Calu3 (cell line): Measurements from ENCODE around the gene DCC. TPM values are rescaled to one million over a fixed set of nuclear protein-coding genes. Genes with fewer than 3 reads are reported as not detected.

Experiments used
- BruUV-seq: library from RNA; stranded (reverse); fragments of 400-500 nt; replicated peaks from 2 replicates; lab custom pipeline; 2021; lab: Mats Ljungman, UMichigan
- CTCF ChIA-PET: fragments of 300-600 bp; sonication (Branson Sonifier 250); formaldehyde crosslinking; loops from one replicate; lab custom pipeline; 2022; ENCODE audit warnings: antibody characterized with exemption; lab: Charles Lee
- DNase-seq: peaks from one replicate; pipeline ENCODE4 v3.0.0; 2022
- H3K27ac Mint-ChIP-seq: one replicate; pipeline ENCODE4 v1.8.0; 2022; ENCODE audit warnings: mixed read lengths; ENCODE audit not compliant: unreplicated experiment
- H3K27me3 Mint-ChIP-seq: one replicate; pipeline ENCODE4 v1.8.0; 2022; ENCODE audit warnings: mixed read lengths; ENCODE audit not compliant: unreplicated experiment
- H3K36me3 Mint-ChIP-seq: one replicate; pipeline ENCODE4 v1.8.0; 2022; ENCODE audit warnings: mild to moderate bottlenecking, moderate library complexity, mixed read lengths; ENCODE audit not compliant: insufficient read depth, unreplicated experiment
- H3K4me1 Mint-ChIP-seq: one replicate; pipeline ENCODE4 v1.8.0; 2022; ENCODE audit warnings: mild to moderate bottlenecking, low read depth, mixed read lengths; ENCODE audit not compliant: unreplicated experiment
- H3K4me3 Mint-ChIP-seq: one replicate; pipeline ENCODE4 v1.8.0; 2022; ENCODE audit warnings: mild to moderate bottlenecking, low read depth, moderate library complexity, mixed read lengths; ENCODE audit not compliant: unreplicated experiment
- H3K9me3 Mint-ChIP-seq: one replicate; pipeline ENCODE4 v1.8.0; 2022; ENCODE audit warnings: low read depth, mixed read lengths; ENCODE audit not compliant: unreplicated experiment
- CTCF ChIP-seq: fragments of 200-600 bp; IDR thresholded peaks from one replicate; pipeline ENCODE4 v1.8.0; 2022; ENCODE audit warnings: antibody characterized with exemption; ENCODE audit not compliant: unreplicated experiment
- intact Hi-C: fragments of 100-400 bp; cut with micrococcal nuclease; formaldehyde crosslinking; loops from one replicate; pipeline ENCODE4 v1.10.0; 2022; ENCODE audit not compliant: unreplicated experiment
- total RNA-seq: library from RNA; stranded (reverse); gene quantifications from 2 replicates; pipeline ENCODE4 v1.2.3, GENCODE V29; 2022

The DCC gene
- total RNA-seq, 1 experiment from 2014 or later = not detected

- DNase-seq = no peak
- Mint-ChIP-seq H3K36me3 (no peaks in the 10 kb centered on the region), H3K27me3 (no peaks in the 10 kb centered on the region), H3K27ac (no peak overlapping the region), H3K9me3 (no peaks in the 10 kb centered on the region), H3K4me3 (no peak overlapping the region), H3K4me1 (no peaks in the 10 kb centered on the region)
- no peak for TF ChIP-seq CTCF
- intact Hi-C loops = no loop called here
- CTCF ChIA-PET = no interaction called here
- no TSS peak for BruUV-seq
Measured at GRCh38 chr18:52902188-52902587, 562.2 kb downstream of the DCC start.

- Mint-ChIP-seq H3K9me3 (no peaks in the 10 kb centered on the region), H3K36me3 (no peaks in the 10 kb centered on the region), H3K27ac (no peak overlapping the region), H3K4me1 (no peaks in the 10 kb centered on the region), H3K4me3 (no peak overlapping the region), H3K27me3 (no peaks in the 10 kb centered on the region)
- no TSS peak for BruUV-seq
- intact Hi-C loops = no loop called here
- no peak for DNase-seq
- CTCF ChIA-PET = no interaction called here
- peak; percentile 40 for TF ChIP-seq CTCF
Measured at GRCh38 chr18:52903857-52904256, 563.9 kb downstream of the DCC start.

GRCh38 chr18:52907543-52908308 is 567.7 kb downstream of the DCC start:
- no peaks in the 10 kb centered on the region for H3K27me3 Mint-ChIP-seq
- H3K4me1 Mint-ChIP-seq = no peaks in the 10 kb centered on the region
- peaks cover 4% of the 10 kb centered on the region for H3K9me3 Mint-ChIP-seq
- H3K4me3 Mint-ChIP-seq = no peak overlapping the region
- CTCF ChIA-PET = no interaction called here
- intact Hi-C loops = no loop called here
- DNase-seq = no peak
- no peak for TF ChIP-seq CTCF
- H3K36me3 Mint-ChIP-seq = no peaks in the 10 kb centered on the region
- no peak overlapping the region for H3K27ac Mint-ChIP-seq
- no TSS peak for BruUV-seq

- CTCF ChIA-PET = no interaction called here
- H3K4me1 Mint-ChIP-seq = no peaks in the 10 kb centered on the region
- intact Hi-C loops = no loop called here
- no peaks in the 10 kb centered on the region for H3K27me3 Mint-ChIP-seq
- H3K4me3 Mint-ChIP-seq = no peak overlapping the region
- no peaks in the 10 kb centered on the region for H3K36me3 Mint-ChIP-seq
- BruUV-seq = no TSS peak
- H3K9me3 Mint-ChIP-seq = peaks cover 6% of the 10 kb centered on the region
- TF ChIP-seq CTCF = no peak
- no peak for DNase-seq
- no peak overlapping the region for H3K27ac Mint-ChIP-seq
Measured at GRCh38 chr18:52914148-52914547, 574.2 kb downstream of the DCC start.
